DND-41 (cell line): ENCODE data around the gene RPS6KA1.

ENCODE experiments used
- ATAC-seq: fragments of 200-7000 bp; cut with Tn5 transposase; 3 replicates; pipeline ENCODE4 v1.9.1; 2021; ENCODE audit warnings: low read depth; ENCODE audit not compliant: insufficient read depth
- DNase-seq: peaks from one replicate; pipeline ENCODE4 v3.0.0-alpha.2; 2020
- H2AFZ ChIP-seq: 2 replicates; pipeline ENCODE4 v1.6.0; 2012; ENCODE audit warnings: low read depth, low read length
- H3K27ac ChIP-seq: 2 replicates; pipeline ENCODE4 v1.5.1; 2012; ENCODE audit warnings: low read length, inconsistent platforms
- H3K27me3 ChIP-seq: fragments of 200-600 bp; sonication (generic); 2 replicates; pipeline ENCODE4 v1.6.0; 2012; ENCODE audit warnings: low read length, mild to moderate bottlenecking, inconsistent platforms; ENCODE audit not compliant: insufficient read depth, poor library complexity
- H3K36me3 ChIP-seq: 2 replicates; pipeline ENCODE4 v1.5.1; 2012; ENCODE audit warnings: low read length, inconsistent platforms; ENCODE audit not compliant: insufficient read depth
- H3K4me1 ChIP-seq: 2 replicates; pipeline ENCODE4 v1.5.1; 2012; ENCODE audit warnings: mild to moderate bottlenecking, low read length; ENCODE audit not compliant: insufficient read depth
- H3K4me2 ChIP-seq: 2 replicates; pipeline ENCODE4 v1.6.0; 2012; ENCODE audit warnings: mild to moderate bottlenecking, moderate library complexity, low read length, inconsistent platforms; ENCODE audit not compliant: insufficient read depth
- H3K4me3 ChIP-seq, 2 experiments: fragments of 200-600 bp in 1 of 2; shearing (Covaris generic) in 1 of 2; 2 replicates each; pipeline ENCODE4 v1.5.1; 2012 to 2016; ENCODE audit warnings: inconsistent platforms in 2 of 2, low read length in 2 of 2, mild to moderate bottlenecking in 2 of 2, low read depth in 1 of 2, moderate library complexity in 1 of 2
- H3K79me2 ChIP-seq: 2 replicates; pipeline ENCODE4 v1.6.0; 2012; ENCODE audit warnings: low read length, inconsistent platforms; ENCODE audit not compliant: insufficient read depth
- H3K9ac ChIP-seq: 2 replicates; pipeline ENCODE4 v1.6.0; 2012; ENCODE audit warnings: low read depth, mild to moderate bottlenecking, inconsistent platforms, low read length, moderate library complexity
- H3K9me3 ChIP-seq: 2 replicates; pipeline ENCODE4 v1.5.1; 2012; ENCODE audit warnings: low read length, moderate library complexity, mild to moderate bottlenecking, inconsistent platforms; ENCODE audit not compliant: insufficient read depth, severe bottlenecking
- H4K20me1 ChIP-seq: 2 replicates; pipeline ENCODE4 v1.6.0; 2012; ENCODE audit warnings: low read length; ENCODE audit not compliant: insufficient read depth
- EZH2 ChIP-seq: IDR thresholded peaks from 3 replicates; pipeline ENCODE4 v1.6.1; 2012; ENCODE audit warnings: borderline replicate concordance, low read depth, mild to moderate bottlenecking, moderate library complexity, low read length, inconsistent platforms; ENCODE audit not compliant: severe bottlenecking
- TF ChIP-seq, protein P1 (sequence below): IDR thresholded peaks from 2 replicates; pipeline ENCODE4 v1.5.1; 2012; ENCODE audit warnings: borderline replicate concordance, low read length, moderate library complexity, mild to moderate bottlenecking; ENCODE audit not compliant: poor library complexity, severe bottlenecking; ENCODE audit errors: extremely low read depth

The RPS6KA1 gene

DNA sequence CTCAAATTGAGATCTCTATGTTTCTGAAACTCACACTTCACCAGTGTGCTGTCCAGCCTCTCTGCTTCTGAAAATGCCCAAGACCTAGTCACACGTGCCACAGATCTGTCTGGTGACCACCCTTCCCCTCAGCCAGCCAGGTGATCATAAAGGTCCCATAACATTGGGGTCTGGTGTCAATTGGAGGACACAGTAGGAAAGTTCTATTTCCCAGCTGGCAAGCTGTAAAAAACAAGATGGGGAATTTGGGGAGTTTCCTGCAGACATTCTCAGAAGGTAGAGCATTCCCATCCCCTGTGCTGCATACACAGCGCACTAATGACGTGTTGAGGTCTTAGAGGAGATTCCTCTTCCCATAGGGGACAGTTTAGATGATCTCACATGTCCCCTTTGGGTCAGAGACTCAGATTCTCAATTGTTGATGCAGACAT lies 50.1 kb downstream of the RPS6KA1 start:
- Histone ChIP-seq H3K4me3 (no peak overlapping the region), H3K36me3 (peaks cover 4% of the 10 kb centered on the region), H3K79me2 (no peaks in the 10 kb centered on the region), H4K20me1 (no peaks in the 10 kb centered on the region), H3K9ac (no peak overlapping the region), H3K4me2 (no peak overlapping the region), H3K9me3 (no peaks in the 10 kb centered on the region), H3K4me1 (no peaks in the 10 kb centered on the region), H2AFZ (no peak overlapping the region), H3K27me3 (no peaks in the 10 kb centered on the region), H3K27ac (no peak overlapping the region)
- TF ChIP-seq EZH2 = no peak
- TF ChIP-seq, protein P1, sequence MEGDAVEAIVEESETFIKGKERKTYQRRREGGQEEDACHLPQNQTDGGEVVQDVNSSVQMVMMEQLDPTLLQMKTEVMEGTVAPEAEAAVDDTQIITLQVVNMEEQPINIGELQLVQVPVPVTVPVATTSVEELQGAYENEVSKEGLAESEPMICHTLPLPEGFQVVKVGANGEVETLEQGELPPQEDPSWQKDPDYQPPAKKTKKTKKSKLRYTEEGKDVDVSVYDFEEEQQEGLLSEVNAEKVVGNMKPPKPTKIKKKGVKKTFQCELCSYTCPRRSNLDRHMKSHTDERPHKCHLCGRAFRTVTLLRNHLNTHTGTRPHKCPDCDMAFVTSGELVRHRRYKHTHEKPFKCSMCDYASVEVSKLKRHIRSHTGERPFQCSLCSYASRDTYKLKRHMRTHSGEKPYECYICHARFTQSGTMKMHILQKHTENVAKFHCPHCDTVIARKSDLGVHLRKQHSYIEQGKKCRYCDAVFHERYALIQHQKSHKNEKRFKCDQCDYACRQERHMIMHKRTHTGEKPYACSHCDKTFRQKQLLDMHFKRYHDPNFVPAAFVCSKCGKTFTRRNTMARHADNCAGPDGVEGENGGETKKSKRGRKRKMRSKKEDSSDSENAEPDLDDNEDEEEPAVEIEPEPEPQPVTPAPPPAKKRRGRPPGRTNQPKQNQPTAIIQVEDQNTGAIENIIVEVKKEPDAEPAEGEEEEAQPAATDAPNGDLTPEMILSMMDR = no peak
- ATAC-seq = no peak
- DNase-seq = no peak

DNA sequence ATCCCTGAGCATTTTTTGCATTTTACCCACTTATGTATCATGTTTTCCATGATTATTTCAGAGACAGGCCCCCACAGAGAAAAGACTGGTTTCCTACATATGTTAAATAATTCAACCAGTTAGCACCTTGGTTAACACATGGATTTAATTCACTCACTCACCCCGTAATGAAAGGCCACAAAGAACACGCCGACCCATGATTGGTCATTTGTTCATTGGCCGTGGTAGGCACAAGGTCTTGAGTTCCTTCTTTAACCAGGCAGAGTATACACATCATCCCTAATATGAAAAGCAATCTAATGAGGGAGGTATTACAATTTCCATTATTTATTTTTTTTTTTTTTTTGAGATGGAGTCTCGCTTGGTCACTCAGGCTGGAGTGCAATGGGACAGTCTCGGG lies 50.6 kb downstream of the RPS6KA1 start:
- no peak overlapping the region for H3K9ac ChIP-seq
- H2AFZ ChIP-seq = no peak overlapping the region
- no peak for DNase-seq
- no peak for ATAC-seq
- no peaks in the 10 kb centered on the region for H3K9me3 ChIP-seq
- no peaks in the 10 kb centered on the region for H3K79me2 ChIP-seq
- H3K27ac ChIP-seq = no peak overlapping the region
- no peaks in the 10 kb centered on the region for H3K27me3 ChIP-seq
- H4K20me1 ChIP-seq = no peaks in the 10 kb centered on the region
- H3K4me1 ChIP-seq = no peaks in the 10 kb centered on the region
- no peak overlapping the region for H3K4me2 ChIP-seq
- H3K36me3 ChIP-seq = no peaks in the 10 kb centered on the region
- TF ChIP-seq EZH2 = no peak
- TF ChIP-seq, protein P1 = no peak
- H3K4me3 ChIP-seq = no peak overlapping the region

DNA sequence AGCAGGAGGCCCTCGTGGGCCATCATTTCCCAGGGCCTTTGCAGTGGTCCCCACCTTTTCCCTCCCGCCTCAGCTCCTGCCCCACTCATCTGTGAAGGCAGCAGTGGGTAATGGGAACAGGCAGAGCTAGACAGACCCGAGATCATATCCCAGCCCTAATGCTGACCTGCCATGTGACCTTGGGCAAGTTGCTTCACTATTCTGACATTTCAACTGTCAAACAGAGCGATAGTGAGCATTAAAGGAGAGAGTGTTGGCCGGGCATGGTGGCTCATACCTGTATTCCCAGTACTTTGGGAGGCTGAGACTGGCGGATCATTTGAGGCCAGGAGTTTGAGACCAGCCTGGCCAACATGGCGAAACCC lies 51.7 kb downstream of the RPS6KA1 start:
- Histone ChIP-seq H3K4me3 (no peak overlapping the region), H3K36me3 (no peaks in the 10 kb centered on the region), H3K79me2 (no peaks in the 10 kb centered on the region), H3K27me3 (no peaks in the 10 kb centered on the region), H3K9ac (no peak overlapping the region), H3K27ac (no peak overlapping the region), H4K20me1 (no peaks in the 10 kb centered on the region), H3K4me2 (no peak overlapping the region), H2AFZ (no peak overlapping the region), H3K9me3 (no peaks in the 10 kb centered on the region), H3K4me1 (no peaks in the 10 kb centered on the region)
- DNase-seq (no peak), ATAC-seq (no peak)
- TF ChIP-seq EZH2 = no peak
- TF ChIP-seq, protein P1 = no peak
